Testis (tissue), 2 donors: Measurements from ENCODE around the gene CCDC178.

Source experiments
- POLR2A ChIP-seq: fragments of 450-650 bp; IDR thresholded peaks from one replicate; pipeline ENCODE4 v1.6.1; 2017; ENCODE audit warnings: antibody characterized with exemption, mild to moderate bottlenecking, moderate library complexity
- TF ChIP-seq, protein P1 (sequence below), 3 experiments: fragments of 450-650 bp in 2 of 3; fragments of 200-600 bp in 1 of 3; sonication (generic) in 1 of 3; IDR thresholded peaks; one replicate each; pipeline ENCODE4 v1.5.1; 2016 to 2019; ENCODE audit warnings: antibody characterized with exemption in 3 of 3, mild to moderate bottlenecking in 2 of 3, moderate library complexity in 1 of 3

- TF ChIP-seq, protein P1, sequence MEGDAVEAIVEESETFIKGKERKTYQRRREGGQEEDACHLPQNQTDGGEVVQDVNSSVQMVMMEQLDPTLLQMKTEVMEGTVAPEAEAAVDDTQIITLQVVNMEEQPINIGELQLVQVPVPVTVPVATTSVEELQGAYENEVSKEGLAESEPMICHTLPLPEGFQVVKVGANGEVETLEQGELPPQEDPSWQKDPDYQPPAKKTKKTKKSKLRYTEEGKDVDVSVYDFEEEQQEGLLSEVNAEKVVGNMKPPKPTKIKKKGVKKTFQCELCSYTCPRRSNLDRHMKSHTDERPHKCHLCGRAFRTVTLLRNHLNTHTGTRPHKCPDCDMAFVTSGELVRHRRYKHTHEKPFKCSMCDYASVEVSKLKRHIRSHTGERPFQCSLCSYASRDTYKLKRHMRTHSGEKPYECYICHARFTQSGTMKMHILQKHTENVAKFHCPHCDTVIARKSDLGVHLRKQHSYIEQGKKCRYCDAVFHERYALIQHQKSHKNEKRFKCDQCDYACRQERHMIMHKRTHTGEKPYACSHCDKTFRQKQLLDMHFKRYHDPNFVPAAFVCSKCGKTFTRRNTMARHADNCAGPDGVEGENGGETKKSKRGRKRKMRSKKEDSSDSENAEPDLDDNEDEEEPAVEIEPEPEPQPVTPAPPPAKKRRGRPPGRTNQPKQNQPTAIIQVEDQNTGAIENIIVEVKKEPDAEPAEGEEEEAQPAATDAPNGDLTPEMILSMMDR (IDR thresholded peaks at IDR 0.05) = peak in 1 of 3 experiments; percentile 48
- no peak for TF ChIP-seq POLR2A
Observed at GRCh38 chr18:33022370-33022769, 418.2 kb downstream of the CCDC178 start.
